ENCODE results near the gene ZNF750. TPM values are rescaled to one million over a fixed set of nuclear protein-coding genes. Genes with fewer than 3 reads are reported as not detected.

ZNF750 gene
- total RNA-seq, 4 donors from 2014 or later: not detected

GRCh38 chr17:82851381-82851780 lies 11.6 kb upstream of the ZNF750 start:
- 87 to 100% methylated on average over 2 to 12 of the region's 12 CpGs for WGBS, 2 donors (ENCODE audit: low coverage in 1 of 2)
- in situ Hi-C loops (cut with MboI; ENCODE audit: low pct_ligation_motif_present in 1 of 4, low pct_unique_long_range_greater_than_20kb in 1 of 4, low sequenced_read_pairs in 3 of 4): no loop called here
- Histone ChIP-seq H3K27ac (no peak overlapping the region), H3K27me3 (no peaks in the 10 kb centered on the region), H3K9me3 (no peaks in the 10 kb centered on the region), H3K4me3 (no peak overlapping the region), H3K4me1 (peaks cover 0 to 11% (median 5%) of the 10 kb centered on the region in 4 donors), H3K36me3 (no peaks in the 10 kb centered on the region)
- intact Hi-C loops (cut with DNase I; ENCODE audit: low total_unique reads): no loop called here
- TF ChIP-seq EP300 (IDR thresholded peaks at IDR 0.05; ENCODE audit: low read depth): no peak
- DNase-seq: no peak

- Histone ChIP-seq H3K27ac (no peak overlapping the region), H3K9me3 (no peaks in the 10 kb centered on the region), H3K36me3 (no peaks in the 10 kb centered on the region), H3K27me3 (no peaks in the 10 kb centered on the region), H3K4me1 (peaks cover 0 to 11% (median 5%) of the 10 kb centered on the region in 4 donors), H3K4me3 (no peak overlapping the region)
- 79 to 86% methylated on average over 9 to 33 of the region's 33 CpGs for WGBS, 2 donors (ENCODE audit: low coverage in 1 of 2)
- DNase-seq: no peak
- TF ChIP-seq, protein P1, sequence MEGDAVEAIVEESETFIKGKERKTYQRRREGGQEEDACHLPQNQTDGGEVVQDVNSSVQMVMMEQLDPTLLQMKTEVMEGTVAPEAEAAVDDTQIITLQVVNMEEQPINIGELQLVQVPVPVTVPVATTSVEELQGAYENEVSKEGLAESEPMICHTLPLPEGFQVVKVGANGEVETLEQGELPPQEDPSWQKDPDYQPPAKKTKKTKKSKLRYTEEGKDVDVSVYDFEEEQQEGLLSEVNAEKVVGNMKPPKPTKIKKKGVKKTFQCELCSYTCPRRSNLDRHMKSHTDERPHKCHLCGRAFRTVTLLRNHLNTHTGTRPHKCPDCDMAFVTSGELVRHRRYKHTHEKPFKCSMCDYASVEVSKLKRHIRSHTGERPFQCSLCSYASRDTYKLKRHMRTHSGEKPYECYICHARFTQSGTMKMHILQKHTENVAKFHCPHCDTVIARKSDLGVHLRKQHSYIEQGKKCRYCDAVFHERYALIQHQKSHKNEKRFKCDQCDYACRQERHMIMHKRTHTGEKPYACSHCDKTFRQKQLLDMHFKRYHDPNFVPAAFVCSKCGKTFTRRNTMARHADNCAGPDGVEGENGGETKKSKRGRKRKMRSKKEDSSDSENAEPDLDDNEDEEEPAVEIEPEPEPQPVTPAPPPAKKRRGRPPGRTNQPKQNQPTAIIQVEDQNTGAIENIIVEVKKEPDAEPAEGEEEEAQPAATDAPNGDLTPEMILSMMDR (IDR thresholded peaks at IDR 0.05): no peak
- TF ChIP-seq POLR2AphosphoS5 (IDR thresholded peaks at IDR 0.05) (no peak), EP300 (IDR thresholded peaks at IDR 0.05; ENCODE audit: low read depth) (no peak), POLR2A (IDR thresholded peaks at IDR 0.05) (no peak)
- intact Hi-C loops (cut with DNase I; ENCODE audit: low total_unique reads) (no loop called here), in situ Hi-C loops (cut with MboI; ENCODE audit: low pct_ligation_motif_present in 1 of 4, low pct_unique_long_range_greater_than_20kb in 1 of 4, low sequenced_read_pairs in 3 of 4) (no loop called here)
Observed at GRCh38 chr17:82849076-82849945, 9.5 kb upstream of the ZNF750 start.

GRCh38 chr17:82848022-82848592 lies 8.3 kb upstream of the ZNF750 start:
- DNase-seq: peak; percentile 82
- peaks cover 0 to 11% (median 5%) of the 10 kb centered on the region in 4 donors for H3K4me1 ChIP-seq
- intact Hi-C loops (cut with DNase I; ENCODE audit: low total_unique reads) (no loop called here), in situ Hi-C loops (cut with MboI; ENCODE audit: low pct_ligation_motif_present in 1 of 4, low pct_unique_long_range_greater_than_20kb in 1 of 4, low sequenced_read_pairs in 3 of 4) (no loop called here)
- 57 to 63% methylated on average over 7 to 23 of the region's 23 CpGs for WGBS, 2 donors (ENCODE audit: low coverage in 1 of 2)
- H3K4me3 ChIP-seq: peak overlapping the region in 3 of 4 donors; percentile 7 to 39 (median 12)
- TF ChIP-seq POLR2AphosphoS5 (IDR thresholded peaks at IDR 0.05) (peak in 2 of 3 donors; percentile 29 to 34), EP300 (IDR thresholded peaks at IDR 0.05; ENCODE audit: low read depth) (no peak), POLR2A (IDR thresholded peaks at IDR 0.05) (no peak)
- TF ChIP-seq, protein P1 (IDR thresholded peaks at IDR 0.05): no peak
- H3K9me3 ChIP-seq: no peaks in the 10 kb centered on the region
- peak overlapping the region; percentile 15 to 75 (median 72) for H3K27ac ChIP-seq
- H3K27me3 ChIP-seq: no peaks in the 10 kb centered on the region
- no peaks in the 10 kb centered on the region for H3K36me3 ChIP-seq

- no peak for TF ChIP-seq EP300 (IDR thresholded peaks at IDR 0.05; ENCODE audit: low read depth)
- no peak for TF ChIP-seq POLR2AphosphoS5 (IDR thresholded peaks at IDR 0.05)
- no peak for TF ChIP-seq POLR2A (IDR thresholded peaks at IDR 0.05)
- TF ChIP-seq, protein P1 (IDR thresholded peaks at IDR 0.05): no peak
- intact Hi-C loops (cut with DNase I; ENCODE audit: low total_unique reads): no loop called here
- peaks cover 0 to 11% (median 5%) of the 10 kb centered on the region in 4 donors for H3K4me1 ChIP-seq
Observed at GRCh38 chr17:82846061-82846691, 6.4 kb upstream of the ZNF750 start.

More at GRCh38 chr17:82846061-82846691, 6.4 kb upstream of the ZNF750 start:
- DNase-seq: no peak
- no peaks in the 10 kb centered on the region for H3K9me3 ChIP-seq
- no peak overlapping the region for H3K4me3 ChIP-seq
- 76 to 88% methylated on average over 19 to 25 of the region's 25 CpGs for WGBS, 2 donors (ENCODE audit: low coverage in 1 of 2)
- no peaks in the 10 kb centered on the region for H3K36me3 ChIP-seq
- H3K27me3 ChIP-seq: no peaks in the 10 kb centered on the region
- H3K27ac ChIP-seq: peak overlapping the region in 2 of 4 donors; percentile 7 to 70
- in situ Hi-C loops (cut with MboI; ENCODE audit: low pct_ligation_motif_present in 1 of 4, low pct_unique_long_range_greater_than_20kb in 1 of 4, low sequenced_read_pairs in 3 of 4): no loop called here

All from transverse colon (tissue), 4 donors.